GM21390 (cell line): ENCODE results near the gene CDK5R2.

Experiments
- ATAC-seq: cut with Tn5 transposase; IDR thresholded peaks from one replicate; pipeline ENCODE4 v1.9.1; 2021; ENCODE audit not compliant: unreplicated experiment

CDK5R2 gene

GRCh38 chr2:219001577-219002394, 42.3 kb downstream of the CDK5R2 start:
- ATAC-seq: no peak

GRCh38 chr2:219002395-219003266, 43.2 kb downstream of the CDK5R2 start:
- ATAC-seq: no peak

- no peak for ATAC-seq
Observed at GRCh38 chr2:219003267-219003634, 43.8 kb downstream of the CDK5R2 start.

GRCh38 chr2:219003979-219004378, 44.5 kb downstream of the CDK5R2 start:
- ATAC-seq: no peak

- ATAC-seq: no peak
Observed at GRCh38 chr2:219009294-219009693, 49.8 kb downstream of the CDK5R2 start.

GRCh38 chr2:219010162-219010756, 50.8 kb downstream of the CDK5R2 start:
- no peak for ATAC-seq

- ATAC-seq: no peak
Observed at GRCh38 chr2:219010873-219011272, 51.4 kb downstream of the CDK5R2 start.
